Kidney (tissue), 14 donors: ENCODE measurements around the gene ACAP3. TPM values are rescaled to one million over a fixed set of nuclear protein-coding genes. Genes with fewer than 3 reads are reported as not detected.

Experiments
- DNase-seq, 5 donors: peaks; one replicate each; pipeline ENCODE4 v3.0.0-alpha.2; 2013 to 2020
- FAIRE-seq: peaks from 2 replicates; lab custom pipeline; 2012; peaks lifted over from hg19 to GRCh38; lab: Jason Lieb, UNC
- H3K27ac ChIP-seq, 2 donors: one replicate each; pipeline ENCODE4 v1.7.0; 2013; ENCODE audit warnings: low read depth in 2 of 2, low read length in 2 of 2, inconsistent platforms in 1 of 2
- H3K27me3 ChIP-seq: one replicate; pipeline ENCODE4 v1.7.1; 2013; ENCODE audit warnings: low read length, inconsistent platforms; ENCODE audit not compliant: control insufficient read depth, insufficient read depth
- H3K36me3 ChIP-seq, 3 donors: one replicate each; pipeline versions ENCODE4 v1.7.0 to v1.7.1; 2013; ENCODE audit warnings: low read length in 3 of 3, control low read depth in 1 of 3, inconsistent platforms in 1 of 3; ENCODE audit not compliant: insufficient read depth in 3 of 3, control insufficient read depth in 2 of 3
- H3K4me1 ChIP-seq, 3 donors: one replicate each; pipeline versions ENCODE4 v1.7.0 to v1.7.1; 2013; ENCODE audit warnings: low read length in 3 of 3, inconsistent platforms in 1 of 3, low read depth in 1 of 3; ENCODE audit not compliant: control insufficient read depth in 2 of 3, insufficient read depth in 2 of 3
- H3K4me3 ChIP-seq, 3 donors: one replicate each; pipeline versions ENCODE4 v1.7.0 to v1.8.1; 2013; ENCODE audit warnings: low read length in 3 of 3, control low read depth in 1 of 3, inconsistent platforms in 1 of 3
- H3K9ac ChIP-seq, 3 donors: one replicate each; pipeline versions ENCODE4 v1.7.0 to v1.7.1; 2013; ENCODE audit warnings: low read length in 3 of 3, control low read depth in 1 of 3, inconsistent platforms in 1 of 3
- H3K9me3 ChIP-seq, 3 donors: one replicate each; pipeline versions ENCODE4 v1.7.0 to v1.7.1; 2013; ENCODE audit warnings: low read length in 3 of 3, control low read depth in 1 of 3, inconsistent platforms in 1 of 3; ENCODE audit not compliant: control insufficient read depth in 2 of 3, insufficient read depth in 1 of 3
- CTCF ChIP-seq: IDR thresholded peaks from 3 replicates; pipeline ENCODE4 v1.5.1; 2012; ENCODE audit warnings: mild to moderate bottlenecking, moderate library complexity, borderline replicate concordance; ENCODE audit not compliant: insufficient read depth; ENCODE audit errors: extremely low read depth
- intact Hi-C: fragments of 100-400 bp; cut with DNase I; formaldehyde crosslinking; loops from one replicate; pipeline ENCODE4 v1.11.1; 2022
- polyA plus RNA-seq: library from polyadenylated mRNA; stranded (reverse); fragments of 350-450 nt; fragmentation: Illumina TruSeq; extraction: RNeasy Lipid Tissue Mini Kit (QIAGEN cat#74804); gene quantifications from one replicate; pipeline ENCODE4 v1.2.3, GENCODE V29; 2014; ENCODE audit warnings: low read depth, low replicate concordance; ENCODE audit not compliant: insufficient read depth
- total RNA-seq: library from RNA; stranded (reverse); fragmentation: NEBNext Ultra II Directional; extraction: Animal tissue kit (Norgen Biotek cat#: 25700); gene quantifications from one replicate; pipeline ENCODE4 v1.2.1, GENCODE V29; 2021
- donor health status: control.
- donor health status: control.
- donor health status: control.
- donor health status: control.
- donor health status: control.
- donor health status: DM: yes; HTN: yes; CAD: no.
- donor health status: Normal renal cell carcinoma (clear cell type).

The ACAP3 gene
- total and polyA plus RNA-seq, 2 donors from 2014 or later, result 15.9 to 39.5 TPM

GRCh38 chr1:1293263-1294249 lies 14.2 kb downstream of the ACAP3 start:
- Histone ChIP-seq H3K36me3 (no peaks in the 10 kb centered on the region), H3K9ac (no peak overlapping the region), H3K9me3 (no peaks in the 10 kb centered on the region), H3K4me3 (no peak overlapping the region), H3K4me1 (peaks cover 0 to 5% (median 0%) of the 10 kb centered on the region in 3 donors), H3K27me3 (no peaks in the 10 kb centered on the region), H3K27ac (no peak overlapping the region)
- FAIRE-seq (no peak), DNase-seq (peak in 2 of 5 donors; percentile 48 to 78)
- TF ChIP-seq CTCF, result no peak
- intact Hi-C loops, result loop anchor here (10.0 kb wide), 1 partner anchor 169 kb away; no protein-coding TSS in a partner anchor

GRCh38 chr1:1292851-1293250 lies 14.9 kb downstream of the ACAP3 start:
- Histone ChIP-seq H3K4me3 (no peak overlapping the region), H3K36me3 (no peaks in the 10 kb centered on the region), H3K9me3 (no peaks in the 10 kb centered on the region), H3K9ac (no peak overlapping the region), H3K27ac (no peak overlapping the region), H3K4me1 (peaks cover 0 to 5% (median 0%) of the 10 kb centered on the region in 3 donors), H3K27me3 (no peaks in the 10 kb centered on the region)
- TF ChIP-seq CTCF, result no peak
- intact Hi-C loops, result loop anchor here (10.0 kb wide), 1 partner anchor 168 kb away; no protein-coding TSS in a partner anchor
- DNase-seq (no peak), FAIRE-seq (no peak)

GRCh38 chr1:1292442-1292779 lies 15.3 kb downstream of the ACAP3 start:
- H3K36me3 ChIP-seq, result no peaks in the 10 kb centered on the region
- no peaks in the 10 kb centered on the region for H3K27me3 ChIP-seq
- no peaks in the 10 kb centered on the region for H3K9me3 ChIP-seq
- peaks cover 0 to 5% (median 0%) of the 10 kb centered on the region in 3 donors for H3K4me1 ChIP-seq
- no peak overlapping the region for H3K9ac ChIP-seq
- FAIRE-seq (no peak), DNase-seq (no peak)
- H3K27ac ChIP-seq, result no peak overlapping the region
- TF ChIP-seq CTCF, result no peak
- no peak overlapping the region for H3K4me3 ChIP-seq
- intact Hi-C loops, result loop anchor here (10.0 kb wide), 1 partner anchor 168 kb away; no protein-coding TSS in a partner anchor
